ENCODE results near the gene KIF22.
"Not testable (repeated sequence)": the region's sequence is repeated elsewhere in the genome, so short reads cannot be mapped to it uniquely, and the experiment has no call there.

The KIF22 gene

DNA sequence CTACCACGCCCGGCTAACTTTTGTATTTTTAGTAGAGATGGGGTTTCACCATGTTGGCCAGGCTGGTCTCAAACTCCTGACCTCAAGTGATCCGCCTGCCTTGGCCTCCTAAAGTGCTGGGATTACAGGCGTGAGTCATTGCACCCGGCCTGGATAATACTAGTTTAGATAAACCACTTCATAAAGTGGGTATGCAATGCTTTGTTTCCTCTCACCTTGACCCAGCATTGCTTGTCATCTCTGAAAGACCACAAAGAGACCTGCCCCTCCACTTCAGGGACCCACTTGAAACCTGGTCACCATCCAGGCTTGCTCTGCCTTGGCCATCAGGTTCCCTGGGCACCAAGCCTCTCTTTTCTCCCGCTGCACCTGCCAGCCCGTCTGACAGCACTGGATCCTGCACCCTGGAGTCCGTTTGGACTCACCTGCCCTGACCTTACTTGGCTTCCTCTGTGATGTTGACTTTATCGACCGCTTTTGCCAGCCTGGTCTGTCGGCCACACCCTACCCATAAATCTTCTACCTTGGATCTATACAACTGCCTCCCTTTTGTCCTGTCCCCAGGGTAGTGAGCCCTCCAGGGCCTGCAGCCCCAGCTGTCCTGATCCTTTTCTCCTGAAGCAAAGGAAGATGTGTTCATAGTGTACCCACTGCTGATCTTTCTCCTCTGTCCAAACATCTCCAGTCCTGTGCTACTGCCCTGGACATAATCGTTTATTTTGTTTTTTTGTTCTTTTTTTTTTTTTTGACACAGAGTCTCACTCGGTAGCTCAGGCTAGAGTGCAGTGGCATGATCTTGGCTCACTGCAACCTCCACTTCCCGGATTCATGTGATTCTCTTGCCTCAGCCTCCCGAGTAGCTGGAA, 25.2 kb upstream of the KIF22 start:
- DNase-seq = no peak
- H3K4me1 ChIP-seq (ENCODE audit: control insufficient read depth, insufficient read depth, low read length, poor library complexity, severe bottlenecking) = no peaks in the 10 kb centered on the region
- no peak overlapping the region for H3K27ac ChIP-seq (ENCODE audit: insufficient read depth, low read length, poor library complexity, severe bottlenecking)
- H3K27me3 ChIP-seq (replicated peaks; ENCODE audit: control insufficient read depth, insufficient read depth, low read length, poor library complexity, severe bottlenecking) = no peaks in the 10 kb centered on the region
- no peak overlapping the region for H3K4me3 ChIP-seq (ENCODE audit: insufficient read depth, low read depth, low read length, poor library complexity, severe bottlenecking)
- H3K36me3 ChIP-seq (ENCODE audit: control insufficient read depth, insufficient read depth, low read length) = no peaks in the 10 kb centered on the region
- H3K9me3 ChIP-seq (ENCODE audit: control insufficient read depth, low read length) = no peaks in the 10 kb centered on the region

DNA sequence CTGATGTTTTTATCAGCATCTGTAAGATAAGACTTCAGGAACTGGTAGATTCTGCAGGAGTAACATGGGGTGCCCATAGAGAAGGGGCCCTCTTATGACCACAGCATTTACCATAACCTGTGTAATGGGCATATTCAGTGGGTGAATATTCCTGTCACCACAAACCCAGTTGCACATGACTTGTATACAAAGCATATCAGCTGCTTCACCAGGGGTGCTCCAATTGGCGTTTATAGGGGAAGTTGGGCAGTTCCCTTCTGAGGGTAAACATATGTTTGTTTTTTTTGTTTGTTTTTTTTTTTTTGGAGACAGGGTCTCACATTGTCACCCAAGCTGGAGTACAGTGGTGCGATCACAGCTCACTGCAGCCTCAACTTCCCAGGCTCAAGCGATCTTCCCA, 24.0 kb upstream of the KIF22 start:
- H3K36me3 ChIP-seq (ENCODE audit: control insufficient read depth, insufficient read depth, low read length) = no peaks in the 10 kb centered on the region
- no peak for DNase-seq
- no peaks in the 10 kb centered on the region for H3K27me3 ChIP-seq (replicated peaks; ENCODE audit: control insufficient read depth, insufficient read depth, low read length, poor library complexity, severe bottlenecking)
- H3K9me3 ChIP-seq (ENCODE audit: control insufficient read depth, low read length) = no peaks in the 10 kb centered on the region
- no peak overlapping the region for H3K4me3 ChIP-seq (ENCODE audit: insufficient read depth, low read depth, low read length, poor library complexity, severe bottlenecking)
- H3K4me1 ChIP-seq (ENCODE audit: control insufficient read depth, insufficient read depth, low read length, poor library complexity, severe bottlenecking) = no peaks in the 10 kb centered on the region
- no peak overlapping the region for H3K27ac ChIP-seq (ENCODE audit: insufficient read depth, low read length, poor library complexity, severe bottlenecking)

DNA sequence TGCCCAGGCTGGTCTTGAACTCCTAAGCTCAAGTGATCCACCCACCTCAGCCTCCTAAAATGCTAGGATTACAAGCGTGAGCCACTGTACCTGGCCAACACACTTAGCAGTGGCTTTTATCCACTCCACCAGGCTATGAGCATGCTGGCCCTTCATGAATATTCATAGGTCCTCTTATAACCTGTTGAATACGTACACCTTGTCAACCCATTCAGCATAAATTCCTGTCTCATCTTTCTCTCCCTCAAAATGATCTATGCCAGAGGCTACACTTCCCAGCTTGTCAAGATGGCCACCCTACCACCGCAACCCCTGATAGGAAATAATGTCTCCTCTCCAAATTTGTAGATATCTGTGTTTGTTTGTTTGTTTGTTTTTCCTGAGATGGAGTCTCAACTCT, 23.5 kb upstream of the KIF22 start:
- Histone ChIP-seq H3K27me3 (replicated peaks; ENCODE audit: control insufficient read depth, insufficient read depth, low read length, poor library complexity, severe bottlenecking) (no peaks in the 10 kb centered on the region), H3K27ac (ENCODE audit: insufficient read depth, low read length, poor library complexity, severe bottlenecking) (no peak overlapping the region), H3K36me3 (ENCODE audit: control insufficient read depth, insufficient read depth, low read length) (no peaks in the 10 kb centered on the region), H3K9me3 (ENCODE audit: control insufficient read depth, low read length) (no peaks in the 10 kb centered on the region), H3K4me1 (ENCODE audit: control insufficient read depth, insufficient read depth, low read length, poor library complexity, severe bottlenecking) (no peaks in the 10 kb centered on the region), H3K4me3 (ENCODE audit: insufficient read depth, low read depth, low read length, poor library complexity, severe bottlenecking) (no peak overlapping the region)
- no peak for DNase-seq

DNA sequence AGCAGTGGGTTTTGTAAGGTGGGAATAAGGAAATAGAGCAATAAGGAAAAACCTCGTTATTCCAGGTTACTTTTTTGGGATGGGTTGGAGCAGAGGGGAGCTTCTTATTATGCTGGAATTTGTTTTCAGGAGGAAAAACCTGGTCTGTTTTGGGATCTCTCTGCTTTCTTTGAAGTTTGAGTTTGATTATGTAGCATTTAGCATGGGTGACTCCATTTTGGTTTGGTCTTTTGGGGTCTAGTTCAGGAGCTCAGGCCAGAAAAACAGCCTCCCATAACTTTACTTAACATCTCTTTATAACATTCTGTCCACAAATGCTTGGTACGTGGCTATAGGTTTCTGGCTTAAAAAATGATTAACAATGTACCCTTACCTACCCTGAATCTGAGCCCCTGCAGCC, 21.0 kb upstream of the KIF22 start:
- H3K27ac ChIP-seq (ENCODE audit: insufficient read depth, low read length, poor library complexity, severe bottlenecking) = no peak overlapping the region
- no peaks in the 10 kb centered on the region for H3K36me3 ChIP-seq (ENCODE audit: control insufficient read depth, insufficient read depth, low read length)
- no peaks in the 10 kb centered on the region for H3K4me1 ChIP-seq (ENCODE audit: control insufficient read depth, insufficient read depth, low read length, poor library complexity, severe bottlenecking)
- H3K4me3 ChIP-seq (ENCODE audit: insufficient read depth, low read depth, low read length, poor library complexity, severe bottlenecking) = no peak overlapping the region
- no peaks in the 10 kb centered on the region for H3K9me3 ChIP-seq (ENCODE audit: control insufficient read depth, low read length)
- DNase-seq = no peak
- H3K27me3 ChIP-seq (replicated peaks; ENCODE audit: control insufficient read depth, insufficient read depth, low read length, poor library complexity, severe bottlenecking) = no peaks in the 10 kb centered on the region

DNA sequence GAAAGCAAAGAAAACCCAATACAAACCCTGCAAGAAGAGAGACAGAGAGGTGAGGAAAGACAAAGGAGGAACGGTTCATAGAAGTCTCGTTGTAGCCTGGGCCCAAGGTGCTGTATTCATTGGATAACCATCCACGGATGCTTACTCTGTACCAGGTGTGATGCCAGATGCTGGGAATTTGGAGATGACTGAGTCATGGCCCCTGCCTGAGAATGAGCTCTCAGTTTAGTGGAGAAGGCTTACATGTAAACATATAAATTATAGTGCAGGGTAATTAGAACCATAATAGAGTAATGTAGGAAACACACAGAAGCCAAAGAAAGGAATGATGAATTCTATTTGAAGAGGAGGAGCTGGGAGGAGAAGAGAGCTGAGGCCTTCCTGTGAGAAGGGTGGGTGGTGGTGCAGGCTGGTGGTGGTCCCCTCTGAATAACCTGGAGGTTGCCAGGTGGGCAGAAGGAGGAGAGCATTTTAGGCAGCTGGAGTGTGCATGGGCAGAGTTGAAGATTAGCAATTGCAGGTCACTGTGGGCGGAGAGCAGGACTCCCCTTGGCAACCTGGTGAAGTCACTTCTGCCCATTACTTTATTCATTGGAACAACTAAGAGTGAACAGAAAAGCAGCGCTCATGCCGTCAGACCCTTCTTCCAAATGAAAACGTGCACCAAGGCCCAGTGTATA, 20.2 kb upstream of the KIF22 start:
- no peaks in the 10 kb centered on the region for H3K36me3 ChIP-seq (ENCODE audit: control insufficient read depth, insufficient read depth, low read length)
- DNase-seq = no peak
- H3K4me1 ChIP-seq (ENCODE audit: control insufficient read depth, insufficient read depth, low read length, poor library complexity, severe bottlenecking) = no peaks in the 10 kb centered on the region
- H3K9me3 ChIP-seq (ENCODE audit: control insufficient read depth, low read length) = no peaks in the 10 kb centered on the region
- no peak overlapping the region for H3K4me3 ChIP-seq (ENCODE audit: insufficient read depth, low read depth, low read length, poor library complexity, severe bottlenecking)
- H3K27me3 ChIP-seq (replicated peaks; ENCODE audit: control insufficient read depth, insufficient read depth, low read length, poor library complexity, severe bottlenecking) = no peaks in the 10 kb centered on the region
- no peak overlapping the region for H3K27ac ChIP-seq (ENCODE audit: insufficient read depth, low read length, poor library complexity, severe bottlenecking)

DNA sequence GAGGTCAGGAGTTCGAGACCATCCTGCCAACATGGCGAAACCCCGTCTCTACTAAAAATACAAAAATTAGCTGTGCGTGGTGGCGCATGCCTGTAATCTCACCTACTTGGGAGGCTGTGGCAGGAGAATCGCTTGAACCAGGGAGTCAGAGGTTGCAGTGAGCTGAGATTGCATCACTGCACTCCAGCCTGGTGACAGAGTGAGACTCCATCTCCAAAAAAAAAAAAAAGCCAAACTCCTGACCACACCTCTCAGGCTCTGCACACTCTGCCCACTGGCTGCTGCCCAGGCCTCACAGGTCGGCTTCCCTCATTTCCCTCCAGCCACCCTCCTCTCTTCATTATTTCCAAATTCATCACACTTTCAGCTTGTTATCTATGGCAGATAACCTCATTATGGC, 18.2 kb upstream of the KIF22 start:
- not testable (repeated sequence) for H3K27ac ChIP-seq (ENCODE audit: insufficient read depth, low read length, poor library complexity, severe bottlenecking); DNase-seq; H3K36me3 ChIP-seq (ENCODE audit: control insufficient read depth, insufficient read depth, low read length); H3K4me3 ChIP-seq (ENCODE audit: insufficient read depth, low read depth, low read length, poor library complexity, severe bottlenecking); H3K4me1 ChIP-seq (ENCODE audit: control insufficient read depth, insufficient read depth, low read length, poor library complexity, severe bottlenecking); H3K9me3 ChIP-seq (ENCODE audit: control insufficient read depth, low read length); H3K27me3 ChIP-seq (replicated peaks; ENCODE audit: control insufficient read depth, insufficient read depth, low read length, poor library complexity, severe bottlenecking)

DNA sequence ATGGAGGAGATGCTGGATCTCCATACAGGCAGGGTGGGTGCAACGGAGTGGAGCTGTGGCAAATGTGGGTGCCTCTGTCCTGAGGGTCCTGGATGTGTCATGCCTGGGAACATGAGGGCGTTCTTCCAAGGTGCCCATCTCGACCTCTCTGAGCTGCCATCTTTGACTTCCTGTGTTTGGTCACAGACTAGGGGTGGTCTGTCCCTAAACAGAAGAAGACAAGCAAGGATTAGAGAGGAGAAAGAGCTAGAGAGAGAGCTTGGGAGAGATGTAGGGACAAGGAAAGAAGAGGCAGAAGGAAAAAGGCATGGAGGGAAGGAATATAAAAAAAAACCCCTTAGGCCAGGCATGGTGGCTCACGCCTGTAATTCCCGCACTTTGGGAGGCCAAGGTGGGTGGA, 15.8 kb upstream of the KIF22 start:
- H3K4me1 ChIP-seq (ENCODE audit: control insufficient read depth, insufficient read depth, low read length, poor library complexity, severe bottlenecking) = no peaks in the 10 kb centered on the region
- H3K27me3 ChIP-seq (replicated peaks; ENCODE audit: control insufficient read depth, insufficient read depth, low read length, poor library complexity, severe bottlenecking) = no peaks in the 10 kb centered on the region
- H3K27ac ChIP-seq (ENCODE audit: insufficient read depth, low read length, poor library complexity, severe bottlenecking) = no peak overlapping the region
- H3K36me3 ChIP-seq (ENCODE audit: control insufficient read depth, insufficient read depth, low read length) = no peaks in the 10 kb centered on the region
- DNase-seq = no peak
- H3K9me3 ChIP-seq (ENCODE audit: control insufficient read depth, low read length) = no peaks in the 10 kb centered on the region
- no peak overlapping the region for H3K4me3 ChIP-seq (ENCODE audit: insufficient read depth, low read depth, low read length, poor library complexity, severe bottlenecking)

DNA sequence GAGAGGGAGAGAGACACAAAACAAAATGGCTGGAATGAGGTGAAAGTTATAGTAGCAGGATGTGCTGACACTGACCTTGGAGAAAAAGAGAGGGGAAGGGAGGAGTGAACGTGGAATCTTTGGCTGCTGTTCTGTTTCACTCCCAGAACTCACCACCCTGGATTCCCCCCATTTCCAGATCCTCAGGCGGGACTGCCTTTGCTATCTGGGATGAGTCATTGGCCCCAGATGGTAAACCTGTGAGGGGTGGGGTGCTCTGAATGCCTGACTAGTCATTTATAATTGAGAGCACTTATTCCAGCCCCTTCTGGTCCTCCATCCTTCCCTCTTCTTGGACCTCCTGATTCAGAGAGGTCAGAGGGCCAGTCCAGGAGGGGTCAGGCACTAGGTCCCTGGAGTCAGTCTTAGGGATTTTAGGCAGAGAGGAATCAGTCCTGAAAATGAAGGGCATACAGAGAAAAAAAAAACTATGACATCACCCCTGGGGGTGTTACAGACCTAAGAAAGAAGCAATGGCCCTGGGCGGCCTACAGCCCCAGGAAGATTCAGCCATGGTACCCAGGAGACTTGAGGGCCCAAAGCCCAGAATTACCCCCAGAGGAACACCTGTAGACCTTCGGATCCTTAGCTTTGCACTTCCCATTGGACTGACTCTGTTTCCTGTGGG, 14.7 kb upstream of the KIF22 start:
- Histone ChIP-seq H3K27me3 (replicated peaks; ENCODE audit: control insufficient read depth, insufficient read depth, low read length, poor library complexity, severe bottlenecking) (no peaks in the 10 kb centered on the region), H3K36me3 (ENCODE audit: control insufficient read depth, insufficient read depth, low read length) (no peaks in the 10 kb centered on the region), H3K4me3 (ENCODE audit: insufficient read depth, low read depth, low read length, poor library complexity, severe bottlenecking) (no peak overlapping the region), H3K4me1 (ENCODE audit: control insufficient read depth, insufficient read depth, low read length, poor library complexity, severe bottlenecking) (no peaks in the 10 kb centered on the region), H3K27ac (ENCODE audit: insufficient read depth, low read length, poor library complexity, severe bottlenecking) (no peak overlapping the region), H3K9me3 (ENCODE audit: control insufficient read depth, low read length) (no peaks in the 10 kb centered on the region)
- DNase-seq = no peak

DNA sequence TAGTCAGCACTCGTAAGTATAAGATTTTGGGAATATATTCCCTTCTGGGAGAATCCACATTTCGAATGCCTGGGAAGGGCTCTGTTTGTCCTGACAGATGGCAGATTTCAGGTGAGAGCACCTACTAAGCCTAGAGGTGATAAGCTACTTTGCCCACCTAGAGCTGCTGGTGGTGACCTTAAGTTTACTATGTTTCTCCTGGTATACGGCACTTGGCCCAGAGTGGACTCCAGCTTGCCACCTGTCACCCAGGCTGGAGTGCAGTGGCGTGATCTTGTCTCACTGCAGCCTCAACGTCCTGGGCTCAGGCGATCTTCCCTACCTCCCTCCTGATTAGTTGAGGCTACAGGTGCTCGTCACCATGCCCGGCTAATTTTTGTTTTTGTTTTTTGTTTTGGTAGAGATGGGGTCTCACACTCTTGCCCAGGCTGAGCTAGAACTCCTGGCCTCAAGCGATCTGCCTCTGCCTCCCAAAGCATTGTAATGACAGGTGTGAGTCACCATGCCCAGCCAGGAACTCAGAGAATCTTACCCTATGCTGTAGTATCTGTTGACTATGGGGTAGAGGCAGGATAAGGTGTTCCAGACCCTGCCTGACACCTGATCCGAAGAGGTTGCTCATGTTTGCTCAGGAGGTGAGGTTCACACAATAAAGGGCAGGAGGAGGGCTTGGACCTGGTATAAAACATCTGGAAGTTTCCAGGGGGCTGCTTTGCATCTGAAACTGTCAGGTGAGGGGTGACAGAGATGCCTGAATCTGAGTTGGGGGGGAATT, 12.8 kb upstream of the KIF22 start, which contains the start of gene ZG16:
Gene ZG16 (plus strand): TSS at position 681 of the 775 bp plus-strand sequence. CDS start 1,011 bp downstream, outside the sequence.
- no peaks in the 10 kb centered on the region for H3K4me1 ChIP-seq (ENCODE audit: control insufficient read depth, insufficient read depth, low read length, poor library complexity, severe bottlenecking)
- no peaks in the 10 kb centered on the region for H3K9me3 ChIP-seq (ENCODE audit: control insufficient read depth, low read length)
- no peaks in the 10 kb centered on the region for H3K36me3 ChIP-seq (ENCODE audit: control insufficient read depth, insufficient read depth, low read length)
- DNase-seq = no peak
- H3K27ac ChIP-seq (ENCODE audit: insufficient read depth, low read length, poor library complexity, severe bottlenecking) = no peak within 1 kb of the TSS
- no peak within 1 kb of the TSS for H3K4me3 ChIP-seq (ENCODE audit: insufficient read depth, low read depth, low read length, poor library complexity, severe bottlenecking)
- H3K27me3 ChIP-seq (replicated peaks; ENCODE audit: control insufficient read depth, insufficient read depth, low read length, poor library complexity, severe bottlenecking) = no peaks in the 10 kb centered on the region

Measured in effector memory CD4-positive, alpha-beta T cell (primary cell).